Measurements from ENCODE around the gene OPRM1.

Gene OPRM1

GRCh38 chr6:154039231-154039842 lies at the start of gene OPRM1:
Gene OPRM1 (plus strand): TSS chr6:154039240. CDS start chr6:154039545, 305 bp downstream.
- Histone ChIP-seq H3K36me3 (ENCODE audit: control insufficient read depth, insufficient read depth, low read length) (no peaks in the 10 kb centered on the region), H3K9me3 (ENCODE audit: control insufficient read depth, low read length) (no peaks in the 10 kb centered on the region), H3K4me3 (ENCODE audit: low read length) (no peak within 1 kb of the TSS), H3K4me1 (ENCODE audit: control insufficient read depth, insufficient read depth, low read length) (no peaks in the 10 kb centered on the region), H3K27me3 (ENCODE audit: control insufficient read depth, insufficient read depth, low read length) (peaks cover 15% of the 10 kb centered on the region), H3K9ac (ENCODE audit: low read length) (no peak within 1 kb of the TSS)

DNA sequence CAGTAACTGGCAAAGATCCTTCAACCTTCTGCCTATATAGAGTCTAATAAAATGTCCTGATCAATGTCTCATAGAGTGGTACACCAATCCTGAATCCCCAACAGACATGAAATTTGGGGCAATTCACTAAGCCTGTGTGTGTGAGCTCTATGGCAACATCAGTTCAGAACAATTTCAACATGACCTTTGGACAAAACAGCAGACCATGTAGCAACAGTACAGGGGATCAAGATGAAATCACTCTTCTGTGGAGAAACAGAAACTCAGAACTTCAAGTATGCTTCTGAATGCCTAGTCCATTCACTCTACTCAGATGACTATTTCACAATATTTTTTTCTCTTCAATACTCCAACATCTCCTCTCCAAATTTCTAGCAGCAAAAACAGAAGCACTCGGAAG lies 49.1 kb upstream of the OPRM1 start:
- H3K9me3 ChIP-seq (ENCODE audit: control insufficient read depth, low read length): no peaks in the 10 kb centered on the region
- no peaks in the 10 kb centered on the region for H3K36me3 ChIP-seq (ENCODE audit: control insufficient read depth, insufficient read depth, low read length)
- no peak overlapping the region for H3K9ac ChIP-seq (ENCODE audit: low read length)
- H3K4me3 ChIP-seq (ENCODE audit: low read length): no peak overlapping the region
- peaks cover 3% of the 10 kb centered on the region for H3K4me1 ChIP-seq (ENCODE audit: control insufficient read depth, insufficient read depth, low read length)
- no peaks in the 10 kb centered on the region for H3K27me3 ChIP-seq (ENCODE audit: control insufficient read depth, insufficient read depth, low read length)

DNA sequence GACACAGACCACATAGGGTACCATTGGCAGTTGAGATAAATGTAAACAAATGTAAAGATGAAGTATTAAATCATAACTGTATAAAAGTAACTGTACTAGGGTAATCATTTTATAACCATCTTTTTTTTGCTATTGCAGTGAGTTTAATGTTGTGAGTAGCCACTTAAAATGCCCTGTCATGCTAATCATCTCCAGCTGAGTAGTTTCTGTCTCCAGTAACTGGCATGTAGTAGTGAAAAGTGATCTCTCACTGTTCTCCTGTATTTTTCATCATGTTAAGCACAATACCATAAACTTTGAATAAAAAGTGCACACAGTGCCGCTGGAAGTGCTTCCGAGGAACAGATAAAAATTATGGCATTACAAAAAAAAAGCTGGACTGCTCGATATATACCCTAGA lies 45.0 kb upstream of the OPRM1 start:
- no peaks in the 10 kb centered on the region for H3K4me1 ChIP-seq (ENCODE audit: control insufficient read depth, insufficient read depth, low read length)
- no peaks in the 10 kb centered on the region for H3K36me3 ChIP-seq (ENCODE audit: control insufficient read depth, insufficient read depth, low read length)
- H3K9ac ChIP-seq (ENCODE audit: low read length): no peak overlapping the region
- H3K4me3 ChIP-seq (ENCODE audit: low read length): no peak overlapping the region
- H3K9me3 ChIP-seq (ENCODE audit: control insufficient read depth, low read length): no peaks in the 10 kb centered on the region
- no peaks in the 10 kb centered on the region for H3K27me3 ChIP-seq (ENCODE audit: control insufficient read depth, insufficient read depth, low read length)

GRCh38 chr6:153994811-153995210 lies 44.2 kb upstream of the OPRM1 start:
- H3K27me3 ChIP-seq (ENCODE audit: control insufficient read depth, insufficient read depth, low read length): no peaks in the 10 kb centered on the region
- no peak overlapping the region for H3K4me3 ChIP-seq (ENCODE audit: low read length)
- no peaks in the 10 kb centered on the region for H3K4me1 ChIP-seq (ENCODE audit: control insufficient read depth, insufficient read depth, low read length)
- H3K9ac ChIP-seq (ENCODE audit: low read length): no peak overlapping the region
- H3K9me3 ChIP-seq (ENCODE audit: control insufficient read depth, low read length): no peaks in the 10 kb centered on the region
- H3K36me3 ChIP-seq (ENCODE audit: control insufficient read depth, insufficient read depth, low read length): no peaks in the 10 kb centered on the region

GRCh38 chr6:153997221-153997620 lies 41.8 kb upstream of the OPRM1 start:
- Histone ChIP-seq H3K9ac (ENCODE audit: low read length) (no peak overlapping the region), H3K4me1 (ENCODE audit: control insufficient read depth, insufficient read depth, low read length) (no peaks in the 10 kb centered on the region), H3K9me3 (ENCODE audit: control insufficient read depth, low read length) (no peaks in the 10 kb centered on the region), H3K4me3 (ENCODE audit: low read length) (no peak overlapping the region), H3K27me3 (ENCODE audit: control insufficient read depth, insufficient read depth, low read length) (no peaks in the 10 kb centered on the region), H3K36me3 (ENCODE audit: control insufficient read depth, insufficient read depth, low read length) (no peaks in the 10 kb centered on the region)

DNA sequence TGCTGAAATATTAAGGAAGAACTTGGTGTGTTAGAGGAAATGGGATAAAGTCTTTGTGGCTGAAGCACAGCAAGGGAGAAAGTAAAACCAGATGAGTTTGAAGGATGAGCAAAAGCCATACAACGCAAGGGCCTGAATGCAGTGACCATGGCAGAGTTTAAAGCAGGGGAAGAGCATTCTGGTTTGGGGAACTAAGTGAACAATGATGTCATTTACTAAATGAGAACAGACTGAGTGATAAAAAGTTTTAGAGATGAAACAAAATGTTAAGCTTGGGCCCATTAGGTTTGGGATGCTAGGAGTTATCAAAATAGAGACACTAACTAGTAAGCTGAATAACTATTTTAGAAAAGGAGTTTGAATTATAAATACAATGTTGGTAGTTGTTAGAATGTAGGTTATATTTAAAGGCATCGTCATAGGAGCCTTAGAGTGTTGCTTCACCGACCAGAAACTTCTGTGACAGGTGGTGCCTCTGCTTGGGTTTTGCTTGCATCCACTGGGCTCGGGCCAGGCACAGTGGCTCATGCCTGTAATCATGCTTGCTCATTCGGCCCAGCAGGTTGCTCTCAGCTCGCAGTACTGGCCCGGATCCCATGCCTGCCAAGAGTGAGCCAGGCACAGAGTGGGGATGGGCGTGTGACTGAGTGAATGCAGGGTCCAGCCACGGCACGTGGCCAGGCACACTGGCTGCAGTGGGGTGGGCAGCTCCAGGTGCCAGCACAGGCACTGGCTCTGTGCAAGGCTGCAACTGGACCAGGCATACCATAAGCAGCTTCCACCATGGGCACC lies 37.4 kb upstream of the OPRM1 start:
- Histone ChIP-seq H3K4me3 (ENCODE audit: low read length) (no peak overlapping the region), H3K27me3 (ENCODE audit: control insufficient read depth, insufficient read depth, low read length) (no peaks in the 10 kb centered on the region), H3K9ac (ENCODE audit: low read length) (no peak overlapping the region), H3K4me1 (ENCODE audit: control insufficient read depth, insufficient read depth, low read length) (no peaks in the 10 kb centered on the region), H3K9me3 (ENCODE audit: control insufficient read depth, low read length) (no peaks in the 10 kb centered on the region), H3K36me3 (ENCODE audit: control insufficient read depth, insufficient read depth, low read length) (no peaks in the 10 kb centered on the region)

GRCh38 chr6:154002894-154003293 lies 36.1 kb upstream of the OPRM1 start:
- Histone ChIP-seq H3K4me3 (ENCODE audit: low read length) (no peak overlapping the region), H3K27me3 (ENCODE audit: control insufficient read depth, insufficient read depth, low read length) (no peaks in the 10 kb centered on the region), H3K36me3 (ENCODE audit: control insufficient read depth, insufficient read depth, low read length) (no peaks in the 10 kb centered on the region), H3K4me1 (ENCODE audit: control insufficient read depth, insufficient read depth, low read length) (no peaks in the 10 kb centered on the region), H3K9ac (ENCODE audit: low read length) (no peak overlapping the region), H3K9me3 (ENCODE audit: control insufficient read depth, low read length) (no peaks in the 10 kb centered on the region)

- Histone ChIP-seq H3K4me3 (ENCODE audit: low read length) (no peak overlapping the region), H3K9ac (ENCODE audit: low read length) (no peak overlapping the region), H3K27me3 (ENCODE audit: control insufficient read depth, insufficient read depth, low read length) (no peaks in the 10 kb centered on the region), H3K4me1 (ENCODE audit: control insufficient read depth, insufficient read depth, low read length) (no peaks in the 10 kb centered on the region), H3K9me3 (ENCODE audit: control insufficient read depth, low read length) (no peaks in the 10 kb centered on the region), H3K36me3 (ENCODE audit: control insufficient read depth, insufficient read depth, low read length) (no peaks in the 10 kb centered on the region)
Measured at GRCh38 chr6:154010371-154010770, 28.7 kb upstream of the OPRM1 start.

DNA sequence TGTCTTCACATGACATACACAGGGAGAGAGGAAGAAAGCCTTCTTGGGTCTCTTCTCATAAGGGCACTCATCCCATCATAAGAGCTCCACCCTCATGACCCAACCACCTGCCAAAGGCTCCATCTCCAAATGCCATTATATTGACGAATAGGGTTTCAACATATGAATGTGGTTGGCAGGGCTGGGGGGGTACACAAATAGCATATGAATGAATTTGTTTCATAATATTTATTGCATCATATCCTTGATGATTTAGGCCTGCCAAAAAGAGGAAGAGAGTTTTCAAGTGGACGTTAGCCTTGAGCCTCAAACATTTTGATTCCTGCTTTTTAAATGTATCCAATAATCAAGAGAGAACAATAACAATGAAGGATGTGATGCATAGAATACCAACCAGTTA lies 26.2 kb upstream of the OPRM1 start:
- Histone ChIP-seq H3K4me3 (ENCODE audit: low read length) (no peak overlapping the region), H3K27me3 (ENCODE audit: control insufficient read depth, insufficient read depth, low read length) (no peaks in the 10 kb centered on the region), H3K36me3 (ENCODE audit: control insufficient read depth, insufficient read depth, low read length) (no peaks in the 10 kb centered on the region), H3K9ac (ENCODE audit: low read length) (no peak overlapping the region), H3K4me1 (ENCODE audit: control insufficient read depth, insufficient read depth, low read length) (no peaks in the 10 kb centered on the region), H3K9me3 (ENCODE audit: control insufficient read depth, low read length) (no peaks in the 10 kb centered on the region)

- Histone ChIP-seq H3K4me3 (ENCODE audit: low read length) (no peak overlapping the region), H3K9me3 (ENCODE audit: control insufficient read depth, low read length) (no peaks in the 10 kb centered on the region), H3K4me1 (ENCODE audit: control insufficient read depth, insufficient read depth, low read length) (no peaks in the 10 kb centered on the region), H3K36me3 (ENCODE audit: control insufficient read depth, insufficient read depth, low read length) (no peaks in the 10 kb centered on the region), H3K9ac (ENCODE audit: low read length) (no peak overlapping the region), H3K27me3 (ENCODE audit: control insufficient read depth, insufficient read depth, low read length) (no peaks in the 10 kb centered on the region)
Measured at GRCh38 chr6:154017786-154018185, 21.3 kb upstream of the OPRM1 start.

- Histone ChIP-seq H3K9ac (ENCODE audit: low read length) (no peak overlapping the region), H3K4me3 (ENCODE audit: low read length) (no peak overlapping the region), H3K27me3 (ENCODE audit: control insufficient read depth, insufficient read depth, low read length) (no peaks in the 10 kb centered on the region), H3K9me3 (ENCODE audit: control insufficient read depth, low read length) (no peaks in the 10 kb centered on the region), H3K36me3 (ENCODE audit: control insufficient read depth, insufficient read depth, low read length) (no peaks in the 10 kb centered on the region), H3K4me1 (ENCODE audit: control insufficient read depth, insufficient read depth, low read length) (no peaks in the 10 kb centered on the region)
Measured at GRCh38 chr6:154030646-154031045, 8.4 kb upstream of the OPRM1 start.

- Histone ChIP-seq H3K27me3 (ENCODE audit: control insufficient read depth, insufficient read depth, low read length) (peaks cover 15% of the 10 kb centered on the region), H3K4me1 (ENCODE audit: control insufficient read depth, insufficient read depth, low read length) (no peaks in the 10 kb centered on the region), H3K4me3 (ENCODE audit: low read length) (no peak overlapping the region), H3K9ac (ENCODE audit: low read length) (no peak overlapping the region), H3K36me3 (ENCODE audit: control insufficient read depth, insufficient read depth, low read length) (no peaks in the 10 kb centered on the region), H3K9me3 (ENCODE audit: control insufficient read depth, low read length) (no peaks in the 10 kb centered on the region)
Measured at GRCh38 chr6:154041001-154041400, 2.0 kb downstream of the OPRM1 start.
